ENCODE data around the gene SPATA3. TPM values are rescaled to one million over a fixed set of nuclear protein-coding genes. Genes with fewer than 3 reads are reported as not detected.

Gene SPATA3
- total RNA-seq, 1 donor from 2014 or later = not detected

GRCh38 chr2:230950874-230951339, 45.0 kb upstream of the SPATA3 start:
- Histone ChIP-seq H3K36me3 (no peaks in the 10 kb centered on the region), H3K4me3 (no peak overlapping the region), H3K27ac (no peak overlapping the region), H3K9me3 (no peaks in the 10 kb centered on the region), H3K4me1 (no peaks in the 10 kb centered on the region), H3K27me3 (no peaks in the 10 kb centered on the region)
- intact Hi-C loops (cut with DNase I) = no loop called here
- DNase-seq (ENCODE audit: low spot score in 2 of 2) = no peak
- no peak for TF ChIP-seq CTCF (IDR thresholded peaks at IDR 0.05)

- Histone ChIP-seq H3K27me3 (no peaks in the 10 kb centered on the region), H3K4me3 (no peak overlapping the region), H3K27ac (no peak overlapping the region), H3K4me1 (no peaks in the 10 kb centered on the region), H3K36me3 (no peaks in the 10 kb centered on the region), H3K9me3 (no peaks in the 10 kb centered on the region)
- TF ChIP-seq CTCF (IDR thresholded peaks at IDR 0.05) = no peak
- no peak for DNase-seq (ENCODE audit: low spot score in 2 of 2)
- intact Hi-C loops (cut with DNase I) = no loop called here
Observed at GRCh38 chr2:230951396-230951795, 44.5 kb upstream of the SPATA3 start.

GRCh38 chr2:230952226-230952956, 43.5 kb upstream of the SPATA3 start:
- H3K27ac ChIP-seq = no peak overlapping the region
- no peak for DNase-seq (ENCODE audit: low spot score in 2 of 2)
- H3K9me3 ChIP-seq = no peaks in the 10 kb centered on the region
- H3K4me1 ChIP-seq = no peaks in the 10 kb centered on the region
- intact Hi-C loops (cut with DNase I) = no loop called here
- H3K36me3 ChIP-seq = no peaks in the 10 kb centered on the region
- TF ChIP-seq CTCF (IDR thresholded peaks at IDR 0.05) = no peak
- no peaks in the 10 kb centered on the region for H3K27me3 ChIP-seq
- no peak overlapping the region for H3K4me3 ChIP-seq

- Histone ChIP-seq H3K27me3 (no peaks in the 10 kb centered on the region), H3K36me3 (no peaks in the 10 kb centered on the region), H3K27ac (no peak overlapping the region), H3K4me3 (no peak overlapping the region), H3K9me3 (no peaks in the 10 kb centered on the region), H3K4me1 (peaks cover 0 to 4% of the 10 kb centered on the region in 2 donors)
- no peak for TF ChIP-seq CTCF (IDR thresholded peaks at IDR 0.05)
- no peak for DNase-seq (ENCODE audit: low spot score in 2 of 2)
- intact Hi-C loops (cut with DNase I) = no loop called here
Observed at GRCh38 chr2:230953845-230954244, 42.1 kb upstream of the SPATA3 start.

- no peaks in the 10 kb centered on the region for H3K9me3 ChIP-seq
- peaks cover 0 to 4% of the 10 kb centered on the region in 2 donors for H3K4me1 ChIP-seq
- no peak overlapping the region for H3K27ac ChIP-seq
- DNase-seq (ENCODE audit: low spot score in 2 of 2) = no peak
- no peaks in the 10 kb centered on the region for H3K27me3 ChIP-seq
- no peak for TF ChIP-seq CTCF (IDR thresholded peaks at IDR 0.05)
- no peaks in the 10 kb centered on the region for H3K36me3 ChIP-seq
- intact Hi-C loops (cut with DNase I) = no loop called here
- no peak overlapping the region for H3K4me3 ChIP-seq
Observed at GRCh38 chr2:230954746-230955145, 41.2 kb upstream of the SPATA3 start.

Data from ascending aorta (tissue), 2 donors.